OCI-LY1 (cell line): Measurements from ENCODE around the gene VWDE.
"Not testable (repeated sequence)": the region's sequence is repeated elsewhere in the genome, so short reads cannot be mapped to it uniquely, and the experiment has no call there.

Experiments used
- H2AFZ ChIP-seq: fragments of 200-600 bp; sonication (generic), shearing (Covaris generic); 2 replicates; pipeline ENCODE4 v1.6.0; 2014; ENCODE audit warnings: antibody characterized with exemption, mild to moderate bottlenecking, low read length
- H3F3A ChIP-seq: fragments of 200-600 bp; sonication (generic), shearing (Covaris generic); 2 replicates; pipeline ENCODE4 v1.6.0; 2014; ENCODE audit warnings: mild to moderate bottlenecking, antibody characterized with exemption, low read length, moderate library complexity; ENCODE audit not compliant: insufficient read depth
- H3K27ac ChIP-seq: fragments of 200-600 bp; sonication (generic); 2 replicates; pipeline ENCODE4 v1.5.1; 2014; ENCODE audit warnings: low read length, mixed run types, mild to moderate bottlenecking, low read depth; ENCODE audit not compliant: poor library complexity, severe bottlenecking
- H3K27me3 ChIP-seq: fragments of 200-600 bp; sonication (generic); 2 replicates; pipeline ENCODE4 v1.6.0; 2014; ENCODE audit warnings: antibody characterized with exemption, mild to moderate bottlenecking, low read length, moderate library complexity; ENCODE audit not compliant: insufficient read depth
- H3K36me3 ChIP-seq: fragments of 200-600 bp; sonication (generic); 2 replicates; pipeline ENCODE4 v1.6.1; 2014; ENCODE audit warnings: mild to moderate bottlenecking, antibody characterized with exemption, low read length, moderate library complexity, mixed read lengths; ENCODE audit not compliant: insufficient read depth
- H3K4me1 ChIP-seq: fragments of 200-600 bp; sonication (generic); 2 replicates; pipeline ENCODE4 v1.5.1; 2014; ENCODE audit warnings: mild to moderate bottlenecking, low read length, moderate library complexity; ENCODE audit not compliant: insufficient read depth, severe bottlenecking
- H3K4me2 ChIP-seq: fragments of 200-600 bp; sonication (generic), shearing (Covaris generic); 2 replicates; pipeline ENCODE4 v1.6.1; 2014; ENCODE audit warnings: low read length
- H3K4me3 ChIP-seq: fragments of 200-600 bp; sonication (generic); 2 replicates; pipeline ENCODE4 v1.5.1; 2014; ENCODE audit warnings: low read length, low read depth, mild to moderate bottlenecking, mixed read lengths; ENCODE audit not compliant: poor library complexity, severe bottlenecking
- H3K79me2 ChIP-seq: fragments of 200-600 bp; shearing (Covaris generic); 2 replicates; pipeline ENCODE4 v1.6.1; 2016; ENCODE audit warnings: mixed run types, low read length, mixed read lengths; ENCODE audit not compliant: insufficient read depth
- H3K9ac ChIP-seq: fragments of 200-600 bp; sonication (generic), shearing (Covaris generic); 2 replicates; pipeline ENCODE4 v1.6.1; 2014; ENCODE audit warnings: mild to moderate bottlenecking, low read length, mixed read lengths
- H3K9me2 ChIP-seq: fragments of 200-600 bp; sonication (generic), shearing (Covaris generic); 2 replicates; pipeline ENCODE4 v1.6.1; 2014; ENCODE audit warnings: low read depth, mild to moderate bottlenecking, low read length, mixed read lengths
- H3K9me3 ChIP-seq: fragments of 200-600 bp; shearing (Covaris generic); 2 replicates; pipeline ENCODE4 v1.6.1; 2014; ENCODE audit warnings: low read length, mixed read lengths
- H4K20me1 ChIP-seq: fragments of 200-600 bp; sonication (generic), shearing (Covaris generic); 2 replicates; pipeline ENCODE4 v1.6.0; 2016; ENCODE audit warnings: mild to moderate bottlenecking, low read length; ENCODE audit not compliant: insufficient read depth
- CTCF ChIP-seq: fragments of 200-600 bp; sonication (generic), shearing (Covaris generic); IDR thresholded peaks from 2 replicates; pipeline ENCODE4 v1.5.1; 2017; ENCODE audit warnings: mild to moderate bottlenecking, antibody characterized with exemption, low read length, moderate library complexity, mixed read lengths
- EZH2 ChIP-seq: fragments of 200-600 bp; sonication (generic), shearing (Covaris generic); IDR thresholded peaks from 2 replicates; pipeline ENCODE4 v1.8.0; 2017; ENCODE audit warnings: borderline replicate concordance, mixed run types, mild to moderate bottlenecking, antibody characterized with exemption, low read length, moderate library complexity, mixed read lengths

The VWDE gene

GRCh38 chr7:12403287-12404181 is at the start of gene VWDE:
Gene VWDE, minus strand, starts transcription at chr7:12403865. Its CDS starts 149 bp downstream, at chr7:12403716.
- Histone ChIP-seq H3K9me3 (no peaks in the 10 kb centered on the region), H3K79me2 (no peaks in the 10 kb centered on the region), H3K9me2 (no peaks in the 10 kb centered on the region), H3K27ac (no peak within 1 kb of the TSS), H3K9ac (no peak within 1 kb of the TSS), H3K36me3 (no peaks in the 10 kb centered on the region), H3K4me3 (no peak within 1 kb of the TSS), H4K20me1 (no peaks in the 10 kb centered on the region), H3F3A (no peaks in the 10 kb centered on the region), H3K4me2 (no peak within 1 kb of the TSS), H3K27me3 (no peaks in the 10 kb centered on the region), H2AFZ (no peak within 1 kb of the TSS), H3K4me1 (no peaks in the 10 kb centered on the region)
- TF ChIP-seq EZH2 (no peak), CTCF (no peak)

- H3K9me2 ChIP-seq, H3K4me3 ChIP-seq, H3K4me1 ChIP-seq, H3K79me2 ChIP-seq, H3K9me3 ChIP-seq, H4K20me1 ChIP-seq, H3K27me3 ChIP-seq, H3K36me3 ChIP-seq, H3K27ac ChIP-seq, H3K4me2 ChIP-seq, H2AFZ ChIP-seq, H3F3A ChIP-seq, H3K9ac ChIP-seq: not testable (repeated sequence)
Observed at GRCh38 chr7:12453136-12453535, 49.5 kb upstream of the VWDE start.

GRCh38 chr7:12450615-12451014 is 47.0 kb upstream of the VWDE start:
- TF ChIP-seq CTCF (no peak), EZH2 (no peak)
- H3K4me2 ChIP-seq, result no peak overlapping the region
- H3K36me3 ChIP-seq, result no peaks in the 10 kb centered on the region
- no peak overlapping the region for H3K27ac ChIP-seq
- no peaks in the 10 kb centered on the region for H3K9me2 ChIP-seq
- no peak overlapping the region for H3K4me3 ChIP-seq
- H3K9ac ChIP-seq, result no peak overlapping the region
- no peaks in the 10 kb centered on the region for H3K79me2 ChIP-seq
- H3K9me3 ChIP-seq, result no peaks in the 10 kb centered on the region
- no peaks in the 10 kb centered on the region for H4K20me1 ChIP-seq
- H3K27me3 ChIP-seq, result no peaks in the 10 kb centered on the region
- H3F3A ChIP-seq, result no peaks in the 10 kb centered on the region
- H2AFZ ChIP-seq, result no peak overlapping the region
- no peaks in the 10 kb centered on the region for H3K4me1 ChIP-seq

GRCh38 chr7:12444785-12445184 is 41.1 kb upstream of the VWDE start:
- H3K9ac ChIP-seq, result no peak overlapping the region
- H3K9me3 ChIP-seq, result no peaks in the 10 kb centered on the region
- TF ChIP-seq EZH2, result no peak
- no peak for TF ChIP-seq CTCF

More at GRCh38 chr7:12444785-12445184, 41.1 kb upstream of the VWDE start:
- Histone ChIP-seq H3K79me2 (no peaks in the 10 kb centered on the region), H3K4me3 (no peak overlapping the region), H3K4me1 (no peaks in the 10 kb centered on the region), H3K27me3 (no peaks in the 10 kb centered on the region), H3K4me2 (no peak overlapping the region), H4K20me1 (no peaks in the 10 kb centered on the region), H2AFZ (no peak overlapping the region), H3K36me3 (no peaks in the 10 kb centered on the region), H3K9me2 (no peaks in the 10 kb centered on the region), H3K27ac (no peak overlapping the region), H3F3A (no peaks in the 10 kb centered on the region)
